Immature natural killer cell (primary cell): ENCODE results near the gene GPR55. TPM values are rescaled to one million over a fixed set of nuclear protein-coding genes. Genes with fewer than 3 reads are reported as not detected.

Experiments
- DNase-seq, 3 donors: peaks; one replicate each; pipeline ENCODE4 v3.0.0; 2022; ENCODE audit warnings: mixed read lengths in 1 of 3
- H3K27ac Mint-ChIP-seq, 6 donors: one replicate each; pipeline ENCODE4 v1.8.0; 2020; ENCODE audit warnings: mixed read lengths in 6 of 6, mild to moderate bottlenecking in 5 of 6, inconsistent platforms in 4 of 6, moderate library complexity in 3 of 6
- H3K27me3 Mint-ChIP-seq, 3 donors: one replicate each; pipeline ENCODE4 v1.8.0; 2020 to 2021; ENCODE audit warnings: low read depth in 3 of 3, mild to moderate bottlenecking in 3 of 3, mixed read lengths in 3 of 3, moderate library complexity in 3 of 3, inconsistent platforms in 1 of 3
- H3K36me3 Mint-ChIP-seq, 3 donors: one replicate each; pipeline ENCODE4 v1.8.0; 2020; ENCODE audit warnings: mixed read lengths in 3 of 3, inconsistent platforms in 2 of 3, mild to moderate bottlenecking in 2 of 3
- H3K4me1 Mint-ChIP-seq, 2 donors: one replicate each; pipeline ENCODE4 v1.8.0; 2020; ENCODE audit warnings: inconsistent platforms in 2 of 2, mild to moderate bottlenecking in 2 of 2, mixed read lengths in 2 of 2, moderate library complexity in 1 of 2
- H3K4me3 Mint-ChIP-seq, 5 donors: one replicate each; pipeline ENCODE4 v1.8.0; 2020; ENCODE audit warnings: mild to moderate bottlenecking in 5 of 5, mixed read lengths in 5 of 5, inconsistent platforms in 3 of 5, moderate library complexity in 3 of 5
- H3K9me3 Mint-ChIP-seq, 6 donors: one replicate each; pipeline ENCODE4 v1.8.0; 2020; ENCODE audit warnings: mild to moderate bottlenecking in 6 of 6, mixed read lengths in 6 of 6, inconsistent platforms in 4 of 6, moderate library complexity in 3 of 6
- polyA plus RNA-seq, 3 donors: library from polyadenylated mRNA; unstranded; fragments of 300-500 nt; fragmentation: Illumina TruSeq; gene quantifications; one replicate each; pipeline ENCODE4 v1.2.3, GENCODE V29; 2021

The GPR55 gene
- polyA plus RNA-seq, 3 donors from 2014 or later, result not detected

DNA sequence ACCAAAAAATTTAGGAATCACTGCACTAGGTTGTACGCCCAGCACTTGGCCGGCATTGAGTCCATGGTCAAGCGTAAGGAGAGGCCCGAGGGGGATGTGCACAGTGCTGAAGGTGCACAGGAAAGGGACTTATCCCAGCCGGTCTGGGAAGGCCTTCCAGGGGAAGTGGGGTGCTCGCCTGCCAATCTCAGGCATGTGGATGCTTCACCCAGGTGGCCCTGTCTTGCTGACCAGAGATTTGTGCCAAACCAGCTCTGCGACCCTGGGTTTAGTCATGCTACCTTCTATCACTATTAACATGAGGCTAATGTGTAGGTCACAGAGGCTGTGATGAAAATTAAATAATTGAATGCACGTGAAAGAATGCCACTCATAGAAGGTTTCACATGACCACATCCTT, 62.0 kb downstream of the GPR55 start:
- no peak for DNase-seq
- H3K27me3 Mint-ChIP-seq, result peaks cover 24 to 47% (median 40%) of the 10 kb centered on the region in 3 donors
- no peak overlapping the region for H3K27ac Mint-ChIP-seq
- H3K4me1 Mint-ChIP-seq, result peaks cover 49 to 54% of the 10 kb centered on the region in 2 donors
- no peaks in the 10 kb centered on the region for H3K36me3 Mint-ChIP-seq
- peaks cover 0 to 1% (median 0%) of the 10 kb centered on the region in 6 donors for H3K9me3 Mint-ChIP-seq
- peak overlapping the region; percentile 46 to 86 (median 50) for H3K4me3 Mint-ChIP-seq

- DNase-seq, result no peak
- no peak overlapping the region for H3K27ac Mint-ChIP-seq
- H3K9me3 Mint-ChIP-seq, result peaks cover 0 to 2% (median 0%) of the 10 kb centered on the region in 6 donors
- H3K27me3 Mint-ChIP-seq, result peaks cover 27 to 51% (median 47%) of the 10 kb centered on the region in 3 donors
- no peaks in the 10 kb centered on the region for H3K36me3 Mint-ChIP-seq
- H3K4me1 Mint-ChIP-seq, result peaks cover 47 to 53% of the 10 kb centered on the region in 2 donors
- H3K4me3 Mint-ChIP-seq, result peak overlapping the region in 1 of 5 donors; percentile 46
Observed at GRCh38 chr2:230862292-230862691, 62.8 kb downstream of the GPR55 start.

DNA sequence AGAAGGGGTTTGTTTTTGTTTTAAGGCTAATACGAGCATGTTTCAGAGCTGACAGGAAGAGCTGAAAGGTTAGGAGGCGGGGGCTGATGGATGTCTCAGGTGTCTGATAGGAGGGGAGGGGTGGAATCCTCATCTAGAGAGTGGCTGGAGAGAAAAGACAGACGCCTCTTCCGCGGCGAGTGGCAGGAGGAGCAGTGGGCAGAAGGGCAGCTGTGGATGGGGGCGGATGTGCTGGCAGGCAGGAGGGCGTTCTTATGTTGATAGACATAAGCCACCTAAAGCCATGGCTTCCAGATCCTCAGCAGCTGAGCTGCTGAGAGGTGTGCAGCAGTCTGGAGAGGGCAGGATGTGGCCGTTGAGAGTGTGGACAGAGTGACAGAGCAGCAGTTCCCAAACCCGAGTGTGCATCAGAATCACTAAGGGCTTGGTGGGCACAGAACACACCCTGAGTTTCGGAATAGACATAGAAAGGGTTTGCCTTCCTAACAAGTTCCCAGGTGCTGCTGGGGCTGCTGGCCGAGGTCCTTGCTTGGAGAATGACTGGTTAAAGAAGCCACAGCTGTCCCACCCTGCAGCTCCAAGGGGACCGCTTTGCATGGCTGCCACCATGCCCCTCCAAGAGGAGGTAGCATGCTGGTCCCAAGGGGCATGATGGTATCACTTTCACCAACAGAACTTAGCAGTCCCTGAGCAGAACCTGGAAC, 63.3 kb downstream of the GPR55 start:
- Mint-ChIP-seq H3K27ac (no peak overlapping the region), H3K4me1 (peaks cover 41 to 47% of the 10 kb centered on the region in 2 donors), H3K4me3 (peak overlapping the region in 3 of 5 donors; percentile 13 to 33 (median 26)), H3K27me3 (peaks cover 27 to 51% (median 48%) of the 10 kb centered on the region in 3 donors), H3K9me3 (peaks cover 0 to 2% (median 0%) of the 10 kb centered on the region in 6 donors), H3K36me3 (no peaks in the 10 kb centered on the region)
- DNase-seq, result no peak

Other genes starting within 250 kb of the GPR55 start
- 10 to 100 TPM; 39.2 to 57.9 (median 39.3) TPM for gene CAB39, start 212.4 kb downstream of the GPR55 start, polyA plus RNA-seq
- 10 to 100 TPM in 2 of 3 donors, 1 to 10 TPM in 1; 5.3 to 23.7 (median 16.9) TPM for gene ITM2C, start 60.3 kb downstream of the GPR55 start, polyA plus RNA-seq
- gene SPATA3, start 70.9 kb upstream of the GPR55 start, polyA plus RNA-seq, result not detected
- gene C2orf72, start 112.3 kb upstream of the GPR55 start, polyA plus RNA-seq, result not detected
- gene PSMD1, start 131.6 kb upstream of the GPR55 start, polyA plus RNA-seq, result 10 to 100 TPM; 35.1 to 79.2 (median 61.0) TPM
- under 1 TPM in 1 of 3 donors, not detected in 2; 0.10 TPM for gene HTR2B, start 199.8 kb upstream of the GPR55 start, polyA plus RNA-seq